HCT116 (cell line): ENCODE data around the gene ZMYM5. TPM values are rescaled to one million over a fixed set of nuclear protein-coding genes. Genes with fewer than 3 reads are reported as not detected.

Source experiments
- ATAC-seq: fragments of 200-7000 bp; cut with Tn5 transposase; 2 replicates; pipeline ENCODE4 v1.9.1; 2020; ENCODE audit warnings: mild to moderate bottlenecking, moderate library complexity
- BruUV-seq: library from RNA; stranded (reverse); fragments of 400-500 nt; replicated peaks from 2 replicates; lab custom pipeline; 2021; lab: Mats Ljungman, UMichigan
- CTCF ChIA-PET: fragments of 300-600 bp; sonication (Branson Sonifier 250); formaldehyde crosslinking; loops from one replicate; lab custom pipeline; 2021; ENCODE audit warnings: antibody characterized with exemption; lab: Charles Lee
- POLR2A ChIA-PET: fragments of 300-600, 350-600 bp; sonication (Branson Sonifier 250); formaldehyde crosslinking; loops from one replicate; lab custom pipeline; 2021; ENCODE audit warnings: antibody characterized with exemption; lab: Charles Lee
- RAD21 ChIA-PET, 2 experiments: fragments of 300-600 bp; sonication (Branson Sonifier 250); formaldehyde crosslinking; loops; one replicate each; lab custom pipeline; 2023; ENCODE audit warnings: low total read pairs in 2 of 2; ENCODE audit not compliant: uncharacterized antibody in 2 of 2, unreplicated experiment in 2 of 2, low non-redundant PET in 1 of 2; lab: Charles Lee
- DNase-seq: peaks from one replicate; pipeline ENCODE4 v3.0.0-alpha.2; 2010; ENCODE audit warnings: low read depth, low spot score
- H2AFZ ChIP-seq: fragments of 200-600 bp; shearing (Covaris generic), sonication (generic); 2 replicates; pipeline ENCODE4 v1.6.1; 2017; ENCODE audit warnings: low read depth, mixed run types, mixed read lengths, antibody characterized with exemption, low read length; ENCODE audit not compliant: poor library complexity, severe bottlenecking
- H3K27ac ChIP-seq: 2 replicates; pipeline ENCODE4 v1.5.1; 2012; ENCODE audit warnings: low read depth, low read length
- H3K27me3 ChIP-seq: fragments of 200-600 bp; sonication (generic); 2 replicates; pipeline ENCODE4 v1.6.1; 2016; ENCODE audit warnings: mixed run types, low read length, mixed read lengths; ENCODE audit not compliant: insufficient read depth
- H3K36me3 ChIP-seq, 2 experiments: fragments of 200-500 bp in 1 of 2; fragments of 200-600 bp in 1 of 2; sonication (Bioruptor generic) in 1 of 2; sonication (generic) in 1 of 2; 2 replicates each; pipeline versions ENCODE4 v1.5.1 to v1.6.1; 2014 to 2016; ENCODE audit warnings: low read length in 2 of 2, inconsistent platforms in 1 of 2, mixed read lengths in 1 of 2, mixed run types in 1 of 2; ENCODE audit not compliant: insufficient read depth in 2 of 2, control insufficient read depth in 1 of 2
- H3K4me1 ChIP-seq, 2 experiments: fragments of 200-600 bp in 1 of 2; sonication (generic) in 1 of 2; 2 replicates each; pipeline versions ENCODE4 v1.5.1 to v1.6.1; 2012 to 2017; ENCODE audit warnings: low read length in 2 of 2, inconsistent platforms in 1 of 2, mild to moderate bottlenecking in 1 of 2, mixed read lengths in 1 of 2, mixed run types in 1 of 2, moderate library complexity in 1 of 2; ENCODE audit not compliant: insufficient read depth in 2 of 2, control insufficient read depth in 1 of 2
- H3K4me2 ChIP-seq: fragments of 200-600 bp; sonication (generic); 2 replicates; pipeline ENCODE4 v1.6.1; 2017; ENCODE audit warnings: mixed run types, low read length, mixed read lengths
- H3K4me3 ChIP-seq, 2 experiments: fragments of 200-600 bp in 1 of 2; sonication (generic) in 1 of 2; replicated peaks in 1 of 2; 2 replicates each; pipeline ENCODE4 v1.5.1; 2011 to 2016; ENCODE audit warnings: low read length in 2 of 2, control low read depth in 1 of 2, low read depth in 1 of 2, mild to moderate bottlenecking in 1 of 2, mixed read lengths in 1 of 2, mixed run types in 1 of 2
- H3K79me2 ChIP-seq: fragments of 200-600 bp; sonication (generic); 2 replicates; pipeline ENCODE4 v1.6.1; 2017; ENCODE audit warnings: mild to moderate bottlenecking, mixed run types, low read length, moderate library complexity, mixed read lengths; ENCODE audit not compliant: insufficient read depth
- H3K9ac ChIP-seq: fragments of 200-600 bp; sonication (generic); 2 replicates; pipeline ENCODE4 v1.6.1; 2016; ENCODE audit warnings: low read length, mixed read lengths
- H3K9me2 ChIP-seq: fragments of 200-600 bp; sonication (generic), shearing (Covaris generic); 2 replicates; pipeline ENCODE4 v1.6.1; 2017; ENCODE audit warnings: mixed run types, mild to moderate bottlenecking, moderate library complexity; ENCODE audit not compliant: insufficient read depth
- H3K9me3 ChIP-seq, 2 experiments: fragments of 200-500 bp in 1 of 2; fragments of 200-600 bp in 1 of 2; sonication (Bioruptor generic) in 1 of 2; sonication (generic) in 1 of 2; 2 replicates each; pipeline ENCODE4 v1.6.1; 2014 to 2017; ENCODE audit warnings: low read length in 2 of 2, mixed read lengths in 2 of 2, inconsistent platforms in 1 of 2, low read depth in 1 of 2, mild to moderate bottlenecking in 1 of 2, mixed run types in 1 of 2, moderate library complexity in 1 of 2; ENCODE audit not compliant: control insufficient read depth in 1 of 2, insufficient read depth in 1 of 2
- H4K20me1 ChIP-seq: fragments of 200-600 bp; sonication (generic), shearing (Covaris generic); 2 replicates; pipeline ENCODE4 v1.6.1; 2017; ENCODE audit warnings: mixed run types, mild to moderate bottlenecking, moderate library complexity; ENCODE audit not compliant: insufficient read depth
- CBX3 ChIP-seq: IDR thresholded peaks from 2 replicates; pipeline ENCODE4 v1.6.1; 2012; ENCODE audit warnings: low read depth
- CEBPB ChIP-seq: IDR thresholded peaks from 2 replicates; pipeline ENCODE4 v1.6.1; 2012; ENCODE audit warnings: low read depth
- EGR1 ChIP-seq: IDR thresholded peaks from 2 replicates; pipeline ENCODE4 v1.6.1; 2012; ENCODE audit warnings: low read depth
- EZH2 ChIP-seq: fragments of 200-600 bp; sonication (generic); IDR thresholded peaks from 2 replicates; pipeline ENCODE4 v1.6.1; 2017; ENCODE audit warnings: antibody characterized with exemption, mixed run types
- EZH2phosphoT487 ChIP-seq: fragments of 200-600 bp; IDR thresholded peaks from 2 replicates; pipeline ENCODE4 v1.6.1; 2018; ENCODE audit warnings: antibody characterized with exemption, borderline replicate concordance
- FOSL1 ChIP-seq: IDR thresholded peaks from 2 replicates; pipeline ENCODE4 v1.6.1; 2012; ENCODE audit warnings: low read depth
- JUND ChIP-seq: IDR thresholded peaks from 2 replicates; pipeline ENCODE4 v1.6.1; 2012
- POLR2A ChIP-seq: IDR thresholded peaks from 2 replicates; pipeline ENCODE4 v1.7.0; 2011; ENCODE audit warnings: borderline replicate concordance; ENCODE audit not compliant: insufficient read depth, insufficient read length; ENCODE audit errors: extremely low read depth
- POLR2AphosphoS5 ChIP-seq: IDR thresholded peaks from 2 replicates; pipeline ENCODE4 v1.6.1; 2011; ENCODE audit warnings: mild to moderate bottlenecking, low read depth, low read length, moderate library complexity
- RAD21 ChIP-seq: IDR thresholded peaks from 2 replicates; pipeline ENCODE4 v1.6.1; 2012; ENCODE audit warnings: low read depth, mild to moderate bottlenecking
- SIN3A ChIP-seq: IDR thresholded peaks from 2 replicates; pipeline ENCODE4 v1.6.1; 2012; ENCODE audit warnings: low read depth
- SP1 ChIP-seq: IDR thresholded peaks from 2 replicates; pipeline ENCODE4 v1.6.1; 2012; ENCODE audit warnings: low read depth
- TCF7L2 ChIP-seq: IDR thresholded peaks from 2 replicates; pipeline ENCODE4 v1.7.0; 2011; ENCODE audit warnings: borderline replicate concordance, inconsistent platforms; ENCODE audit not compliant: insufficient read depth, insufficient read length; ENCODE audit errors: extremely low read depth
- YY1 ChIP-seq: IDR thresholded peaks from 2 replicates; pipeline ENCODE4 v1.6.1; 2011; ENCODE audit warnings: low read length, low read depth, moderate library complexity, mild to moderate bottlenecking; ENCODE audit not compliant: insufficient replicate concordance; ENCODE audit errors: extremely low read depth
- ZFX ChIP-seq: fragments of 450-650 bp; IDR thresholded peaks from 2 replicates; pipeline ENCODE4 v1.6.1; 2017
- ZNF274 ChIP-seq: fragments of 200-500 bp; sonication (Bioruptor generic); IDR thresholded peaks from 2 replicates; pipeline ENCODE4 v1.6.1; 2014; ENCODE audit warnings: mild to moderate bottlenecking, low read depth, low read length, inconsistent platforms
- intact Hi-C: fragments of 100-400 bp; cut with micrococcal nuclease; formaldehyde crosslinking; loops from 2 replicates; pipeline ENCODE4 v1.10.0; 2022
- total RNA-seq: library from RNA; stranded (reverse); gene quantifications from one replicate; pipeline ENCODE4 v1.2.1, GENCODE V29; 2021; ENCODE audit not compliant: unreplicated experiment
- TF ChIP-seq, protein P1 (sequence below): IDR thresholded peaks from 2 replicates; pipeline ENCODE4 v1.6.1; 2012; ENCODE audit warnings: low read depth
- TF ChIP-seq, protein P2 (sequence below), 3 experiments: fragments of 200-600 bp in 1 of 3; sonication (generic) in 1 of 3; IDR thresholded peaks in 2 of 3; conservative IDR thresholded peaks in 1 of 3; 2 replicates each; pipeline ENCODE4 v1.5.1; 2012 to 2017; ENCODE audit warnings: low read depth in 2 of 3, low read length in 2 of 3, antibody characterized with exemption in 1 of 3, borderline replicate concordance in 1 of 3, control low read depth in 1 of 3, mild to moderate bottlenecking in 1 of 3, mixed read lengths in 1 of 3, mixed run types in 1 of 3, moderate library complexity in 1 of 3; ENCODE audit not compliant: insufficient read depth in 1 of 3
- TF ChIP-seq, protein P3 (sequence below): IDR thresholded peaks from 2 replicates; pipeline ENCODE4 v1.6.1; 2012
- TF ChIP-seq, protein P4 (sequence below): IDR thresholded peaks from 2 replicates; pipeline ENCODE4 v1.6.1; 2012

Gene ZMYM5
- total RNA-seq, 1 experiment from 2014 or later, result 9.6 TPM

DNA sequence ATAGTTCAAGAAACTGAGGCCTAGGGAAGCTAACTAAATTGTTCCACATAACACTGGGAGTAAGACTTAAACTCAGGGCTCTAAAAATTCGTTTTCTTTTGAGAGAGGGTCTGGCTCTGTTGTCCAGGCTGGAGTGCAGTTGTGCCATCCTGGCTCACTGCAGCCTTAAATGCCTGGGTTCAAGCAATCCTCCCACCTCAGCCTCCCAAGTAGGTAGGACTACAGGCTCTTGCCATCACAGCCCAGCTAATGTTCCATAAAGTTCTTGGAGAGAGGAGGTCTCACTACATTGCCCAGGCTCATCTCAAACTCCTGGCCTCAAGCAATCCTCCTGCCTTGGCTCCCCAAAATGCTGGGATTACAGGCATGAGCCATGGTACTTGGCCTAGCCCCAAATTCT, 10.7 kb downstream of the ZMYM5 start:
- Histone ChIP-seq H3K4me2 (no peak overlapping the region), H3K79me2 (peaks cover 70% of the 10 kb centered on the region), H3K9ac (no peak overlapping the region), H2AFZ (no peak overlapping the region), H3K27ac (no peak overlapping the region), H3K27me3 (no peaks in the 10 kb centered on the region), H3K9me2 (no peaks in the 10 kb centered on the region), H3K9me3 (no peaks in the 10 kb centered on the region), H3K4me1 (no peaks in the 10 kb centered on the region), H4K20me1 (no peaks in the 10 kb centered on the region), H3K36me3 (peaks cover 8 to 9% of the 10 kb centered on the region in 2 experiments; a peak in 3 of 4 replicates), H3K4me3 (no peak overlapping the region)
- ChIA-PET CTCF (interaction anchor here (1.5 to 1.9 kb wide), 2 partner anchors 11 to 35 kb away, joined by 4 to 6 read pairs; no protein-coding TSS in a partner anchor), POLR2A (interaction anchor here (2.0 kb wide), 1 partner anchor 11 kb away, joined by 6 read pairs; the partner anchor contains the start of gene ZMYM5), RAD21 (no interaction called here)
- DNase-seq (no peak), ATAC-seq (no peak)
- intact Hi-C loops, result no loop called here
- BruUV-seq, result no TSS peak
- TF ChIP-seq FOSL1 (no peak), CBX3 (no peak), EGR1 (no peak), ZFX (no peak), JUND (no peak), POLR2AphosphoS5 (no peak), CEBPB (no peak), POLR2A (no peak), EZH2 (no peak), YY1 (no peak), SP1 (no peak), RAD21 (no peak), ZNF274 (no peak), EZH2phosphoT487 (no peak), TCF7L2 (no peak), SIN3A (no peak)
- TF ChIP-seq, protein P1, sequence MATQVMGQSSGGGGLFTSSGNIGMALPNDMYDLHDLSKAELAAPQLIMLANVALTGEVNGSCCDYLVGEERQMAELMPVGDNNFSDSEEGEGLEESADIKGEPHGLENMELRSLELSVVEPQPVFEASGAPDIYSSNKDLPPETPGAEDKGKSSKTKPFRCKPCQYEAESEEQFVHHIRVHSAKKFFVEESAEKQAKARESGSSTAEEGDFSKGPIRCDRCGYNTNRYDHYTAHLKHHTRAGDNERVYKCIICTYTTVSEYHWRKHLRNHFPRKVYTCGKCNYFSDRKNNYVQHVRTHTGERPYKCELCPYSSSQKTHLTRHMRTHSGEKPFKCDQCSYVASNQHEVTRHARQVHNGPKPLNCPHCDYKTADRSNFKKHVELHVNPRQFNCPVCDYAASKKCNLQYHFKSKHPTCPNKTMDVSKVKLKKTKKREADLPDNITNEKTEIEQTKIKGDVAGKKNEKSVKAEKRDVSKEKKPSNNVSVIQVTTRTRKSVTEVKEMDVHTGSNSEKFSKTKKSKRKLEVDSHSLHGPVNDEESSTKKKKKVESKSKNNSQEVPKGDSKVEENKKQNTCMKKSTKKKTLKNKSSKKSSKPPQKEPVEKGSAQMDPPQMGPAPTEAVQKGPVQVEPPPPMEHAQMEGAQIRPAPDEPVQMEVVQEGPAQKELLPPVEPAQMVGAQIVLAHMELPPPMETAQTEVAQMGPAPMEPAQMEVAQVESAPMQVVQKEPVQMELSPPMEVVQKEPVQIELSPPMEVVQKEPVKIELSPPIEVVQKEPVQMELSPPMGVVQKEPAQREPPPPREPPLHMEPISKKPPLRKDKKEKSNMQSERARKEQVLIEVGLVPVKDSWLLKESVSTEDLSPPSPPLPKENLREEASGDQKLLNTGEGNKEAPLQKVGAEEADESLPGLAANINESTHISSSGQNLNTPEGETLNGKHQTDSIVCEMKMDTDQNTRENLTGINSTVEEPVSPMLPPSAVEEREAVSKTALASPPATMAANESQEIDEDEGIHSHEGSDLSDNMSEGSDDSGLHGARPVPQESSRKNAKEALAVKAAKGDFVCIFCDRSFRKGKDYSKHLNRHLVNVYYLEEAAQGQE, result no peak
- TF ChIP-seq, protein P2, sequence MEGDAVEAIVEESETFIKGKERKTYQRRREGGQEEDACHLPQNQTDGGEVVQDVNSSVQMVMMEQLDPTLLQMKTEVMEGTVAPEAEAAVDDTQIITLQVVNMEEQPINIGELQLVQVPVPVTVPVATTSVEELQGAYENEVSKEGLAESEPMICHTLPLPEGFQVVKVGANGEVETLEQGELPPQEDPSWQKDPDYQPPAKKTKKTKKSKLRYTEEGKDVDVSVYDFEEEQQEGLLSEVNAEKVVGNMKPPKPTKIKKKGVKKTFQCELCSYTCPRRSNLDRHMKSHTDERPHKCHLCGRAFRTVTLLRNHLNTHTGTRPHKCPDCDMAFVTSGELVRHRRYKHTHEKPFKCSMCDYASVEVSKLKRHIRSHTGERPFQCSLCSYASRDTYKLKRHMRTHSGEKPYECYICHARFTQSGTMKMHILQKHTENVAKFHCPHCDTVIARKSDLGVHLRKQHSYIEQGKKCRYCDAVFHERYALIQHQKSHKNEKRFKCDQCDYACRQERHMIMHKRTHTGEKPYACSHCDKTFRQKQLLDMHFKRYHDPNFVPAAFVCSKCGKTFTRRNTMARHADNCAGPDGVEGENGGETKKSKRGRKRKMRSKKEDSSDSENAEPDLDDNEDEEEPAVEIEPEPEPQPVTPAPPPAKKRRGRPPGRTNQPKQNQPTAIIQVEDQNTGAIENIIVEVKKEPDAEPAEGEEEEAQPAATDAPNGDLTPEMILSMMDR (IDR thresholded peaks at IDR 0.05 in 2 of 3, conservative IDR thresholded peaks at IDR 0.05 in 1 of 3; ENCODE audit: borderline replicate concordance in 1 of 3, insufficient read depth in 1 of 3, low read depth in 2 of 3, low read length in 2 of 3), result no peak
- TF ChIP-seq, protein P3, sequence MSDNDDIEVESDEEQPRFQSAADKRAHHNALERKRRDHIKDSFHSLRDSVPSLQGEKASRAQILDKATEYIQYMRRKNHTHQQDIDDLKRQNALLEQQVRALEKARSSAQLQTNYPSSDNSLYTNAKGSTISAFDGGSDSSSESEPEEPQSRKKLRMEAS, result no peak
- TF ChIP-seq, protein P4, sequence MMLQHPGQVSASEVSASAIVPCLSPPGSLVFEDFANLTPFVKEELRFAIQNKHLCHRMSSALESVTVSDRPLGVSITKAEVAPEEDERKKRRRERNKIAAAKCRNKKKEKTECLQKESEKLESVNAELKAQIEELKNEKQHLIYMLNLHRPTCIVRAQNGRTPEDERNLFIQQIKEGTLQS, result no peak
